COLO829 (cell line): ENCODE measurements around the gene SLC35F4.

Source experiments
- DNase-seq: peaks from one replicate; pipeline ENCODE4 v3.0.0; 2012; ENCODE audit warnings: low spot score

Gene SLC35F4

DNA sequence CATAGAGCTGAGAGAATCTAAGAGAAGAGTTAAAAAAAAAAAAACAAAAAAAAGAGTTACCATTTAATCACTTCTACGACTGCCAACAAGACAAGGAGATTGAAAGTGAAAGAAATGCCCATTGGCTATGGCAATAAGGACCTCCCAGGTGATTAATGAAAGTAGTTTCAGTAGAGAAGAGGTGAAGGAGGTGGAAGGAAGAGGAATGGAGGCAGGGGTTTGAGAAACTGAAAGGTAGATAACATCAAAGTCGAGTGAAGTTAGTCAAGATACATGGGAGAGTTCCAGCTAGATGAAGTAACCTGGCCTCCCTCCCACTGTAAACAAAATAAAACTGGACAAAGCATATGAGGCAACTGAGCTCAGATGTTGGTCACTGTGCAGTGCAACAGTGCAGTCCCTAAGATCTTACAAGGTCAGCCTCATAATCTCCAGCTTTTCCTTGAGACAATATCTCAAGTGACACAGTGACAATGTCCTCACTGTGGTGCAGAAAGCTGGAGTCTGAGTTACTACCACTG is 254.3 kb downstream of the SLC35F4 start:
- no peak for DNase-seq

DNA sequence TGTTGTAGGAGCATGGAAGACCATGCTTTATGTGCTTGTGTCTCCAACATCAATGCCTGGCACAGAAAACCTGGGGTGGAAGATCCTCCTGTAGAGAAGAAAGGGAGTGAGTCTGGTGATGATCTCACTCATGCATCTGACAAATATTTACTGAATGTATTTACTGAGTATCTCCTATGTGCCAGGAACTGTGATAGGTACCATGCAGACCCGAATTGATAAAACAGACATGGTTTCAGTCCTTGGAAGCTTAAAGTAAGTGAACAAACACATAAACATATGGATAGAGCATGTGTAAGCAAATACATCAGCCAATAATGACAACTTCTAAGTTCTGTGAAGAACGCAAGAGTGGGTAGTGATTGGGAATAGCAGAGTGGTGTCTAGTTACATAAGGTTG is 255.3 kb downstream of the SLC35F4 start:
- DNase-seq: no peak

DNA sequence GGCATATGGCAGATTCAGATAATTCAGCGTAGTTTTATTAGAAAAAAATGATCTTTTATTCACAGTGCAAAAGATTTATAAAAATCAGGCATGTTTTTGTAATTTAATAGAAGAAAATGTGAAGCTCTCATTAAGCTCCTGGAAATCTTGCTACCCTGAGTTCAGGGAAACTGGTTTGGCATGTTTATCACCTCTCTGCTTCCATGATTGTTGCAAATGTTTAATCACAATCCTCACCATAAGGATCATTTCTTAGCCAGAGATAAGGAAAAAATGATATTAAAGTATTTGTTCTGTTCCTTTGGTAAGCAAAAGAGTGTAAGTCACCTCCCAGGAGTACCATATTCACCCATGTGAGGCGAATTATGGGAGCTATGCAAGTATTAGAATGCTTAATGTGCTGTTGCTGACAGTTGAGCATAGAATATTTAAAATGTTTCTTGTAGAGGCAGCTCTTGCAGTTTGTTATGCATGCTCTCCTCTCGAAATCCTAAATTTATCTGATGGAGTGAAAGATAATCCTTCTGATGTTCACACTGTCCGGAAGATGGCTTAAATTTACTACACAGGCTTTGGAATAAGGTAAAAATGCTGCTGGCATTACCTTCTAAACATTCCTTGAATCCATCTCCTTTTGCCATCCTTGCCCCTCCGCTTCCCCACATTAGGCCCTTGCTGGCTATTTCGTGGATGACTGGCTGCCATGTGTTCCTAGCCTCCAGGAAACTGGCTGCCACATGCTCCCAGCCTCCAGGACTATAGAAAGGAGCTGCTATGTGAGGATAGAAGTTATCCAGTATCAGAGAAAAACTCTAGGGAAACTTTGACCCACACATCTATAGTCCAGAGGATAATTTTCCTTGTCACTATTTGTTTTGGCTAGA is 256.5 kb downstream of the SLC35F4 start:
- DNase-seq: no peak

DNA sequence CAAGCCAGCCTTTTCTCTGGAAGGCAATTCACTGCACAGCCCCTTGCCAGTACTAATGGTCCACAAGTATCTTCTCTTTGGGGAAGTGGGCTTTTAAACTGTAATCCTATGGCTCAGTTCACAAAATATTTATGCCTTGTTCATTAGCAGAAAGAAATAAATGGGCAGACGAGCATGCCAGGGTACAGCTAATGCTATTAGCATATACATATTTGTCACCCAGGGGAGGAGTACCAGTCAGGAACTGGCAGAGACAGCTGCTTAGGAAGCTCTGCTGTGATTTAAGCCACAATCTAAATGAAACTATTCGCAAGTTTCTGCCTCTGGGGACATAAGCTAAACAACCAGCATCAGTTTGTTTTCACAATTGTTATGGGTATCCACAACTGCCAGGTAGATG is 258.8 kb downstream of the SLC35F4 start:
- no peak for DNase-seq

DNA sequence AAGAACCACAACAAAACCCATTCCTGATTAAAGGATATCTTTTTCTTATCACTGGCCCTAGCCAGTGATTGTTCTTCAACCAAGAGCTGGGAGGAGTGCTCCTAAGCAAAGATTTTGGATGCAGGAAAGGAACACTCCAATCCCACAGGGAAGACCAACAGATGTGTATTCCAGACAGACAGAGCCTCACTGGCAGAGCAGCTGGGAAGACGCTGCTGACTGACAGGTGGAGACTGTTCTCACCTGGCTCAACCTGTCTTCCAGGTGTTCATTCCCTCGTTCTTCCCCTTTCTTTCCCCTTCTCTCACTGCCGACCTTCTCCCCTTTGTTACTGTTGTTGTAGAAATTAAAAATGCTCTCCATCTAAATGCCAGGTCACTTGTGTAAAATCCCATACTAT is 282.5 kb downstream of the SLC35F4 start:
- no peak for DNase-seq

DNA sequence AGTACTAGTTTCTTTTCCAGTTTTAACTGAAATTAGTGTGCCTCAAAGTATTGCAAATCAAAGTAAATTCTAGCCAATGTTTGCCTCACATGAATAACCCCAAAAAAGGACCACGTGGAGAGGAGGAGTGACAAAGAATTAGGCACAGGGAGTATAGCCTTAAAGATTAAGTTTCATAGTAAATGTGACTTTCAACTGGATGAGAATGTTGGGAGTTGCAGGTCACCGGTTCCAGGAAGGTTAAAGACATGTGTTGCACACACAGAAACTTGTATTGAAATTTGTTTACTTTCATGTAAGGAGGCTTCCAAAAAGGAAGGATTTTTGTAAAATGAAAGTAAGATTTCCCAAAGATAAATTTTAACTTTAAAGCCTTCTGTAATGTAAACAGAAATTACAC is 283.1 kb downstream of the SLC35F4 start:
- no peak for DNase-seq

DNA sequence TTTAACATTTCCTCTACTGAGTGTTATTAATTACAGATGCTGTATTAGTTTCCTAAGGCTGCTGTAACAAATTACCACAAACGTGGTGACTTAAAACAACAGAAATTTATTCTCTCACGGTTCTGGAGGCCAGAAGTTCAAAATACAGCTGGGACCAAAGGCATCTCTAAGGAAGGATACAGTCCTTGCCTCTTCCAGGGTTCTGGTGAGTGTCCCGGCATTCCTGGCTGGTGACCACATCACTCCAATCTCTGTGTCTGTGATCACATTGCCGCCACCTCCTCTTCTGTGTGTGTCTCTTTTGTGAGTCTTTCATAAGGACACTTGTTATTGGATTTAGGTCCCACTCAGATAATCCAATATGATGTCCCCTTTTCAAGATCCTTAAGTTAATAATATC is 287.1 kb downstream of the SLC35F4 start:
- no peak for DNase-seq

DNA sequence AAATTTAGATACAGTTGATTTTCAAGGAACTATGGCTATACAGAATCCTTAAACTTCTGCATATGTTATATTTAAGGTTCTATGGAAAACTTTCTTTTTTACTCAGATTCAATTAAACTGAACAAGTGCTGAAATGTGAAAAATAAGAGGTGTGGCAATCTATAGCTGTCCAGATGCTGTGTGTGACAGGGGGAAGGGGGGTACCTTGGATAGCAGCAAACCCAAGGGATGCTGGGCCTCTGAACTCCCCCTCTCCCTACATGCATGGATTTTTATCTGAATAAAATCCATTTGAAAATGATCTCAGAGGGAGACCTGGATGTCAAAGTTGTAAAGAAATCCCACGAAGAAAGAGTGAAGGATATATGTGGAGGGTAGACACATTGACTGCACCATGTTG is 289.4 kb downstream of the SLC35F4 start:
- no peak for DNase-seq

DNA sequence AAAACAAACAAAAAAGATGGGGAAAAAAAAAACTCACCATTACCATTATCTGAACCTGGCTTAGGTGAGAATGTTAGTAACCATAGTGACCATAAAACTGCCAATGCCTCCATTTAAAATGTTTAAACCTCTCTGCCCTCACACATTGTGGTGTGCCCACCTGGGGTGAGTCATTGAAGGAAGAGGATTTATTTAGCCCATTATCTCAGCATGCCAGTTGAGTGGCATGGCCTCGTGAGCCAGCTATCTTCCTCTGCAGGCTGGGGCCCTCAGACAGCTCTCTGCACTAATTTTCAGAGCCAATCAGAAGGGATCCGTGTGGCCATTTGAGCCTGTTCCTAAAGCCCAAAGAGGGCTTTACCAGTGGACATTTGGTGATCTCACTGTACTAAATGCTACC is 290.4 kb downstream of the SLC35F4 start:
- DNase-seq: no peak

DNA sequence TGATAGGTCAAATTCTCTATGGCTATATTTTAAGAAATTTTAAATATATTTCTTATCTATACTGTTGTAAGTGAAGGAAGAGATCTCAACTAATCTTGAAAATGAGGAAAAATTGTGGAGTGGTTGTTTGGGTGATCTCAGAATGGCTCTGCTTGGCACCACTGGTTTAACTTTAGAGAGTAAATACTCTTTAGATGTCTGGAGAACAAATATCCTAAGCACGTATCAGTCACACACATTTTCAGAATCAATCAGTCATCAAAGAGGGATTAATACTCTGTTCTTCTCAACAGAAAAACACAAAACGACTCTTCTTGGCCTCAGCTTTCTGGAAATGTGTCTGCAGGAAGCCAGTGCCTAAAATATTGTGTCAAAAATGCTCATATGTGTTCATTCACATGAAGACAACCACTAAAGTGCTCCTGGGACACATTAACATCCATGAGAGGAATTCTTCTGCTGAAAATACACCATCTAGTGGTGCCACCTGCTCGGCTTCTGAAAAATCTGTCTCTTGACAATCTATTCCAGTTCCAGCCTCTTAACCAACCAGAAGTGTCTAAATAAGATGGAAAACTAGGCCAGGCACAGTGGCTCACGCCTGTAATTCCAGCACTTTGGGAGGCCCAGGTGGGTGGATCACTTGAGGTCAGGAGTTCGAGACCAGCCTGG is 291.1 kb downstream of the SLC35F4 start:
- no peak for DNase-seq

DNA sequence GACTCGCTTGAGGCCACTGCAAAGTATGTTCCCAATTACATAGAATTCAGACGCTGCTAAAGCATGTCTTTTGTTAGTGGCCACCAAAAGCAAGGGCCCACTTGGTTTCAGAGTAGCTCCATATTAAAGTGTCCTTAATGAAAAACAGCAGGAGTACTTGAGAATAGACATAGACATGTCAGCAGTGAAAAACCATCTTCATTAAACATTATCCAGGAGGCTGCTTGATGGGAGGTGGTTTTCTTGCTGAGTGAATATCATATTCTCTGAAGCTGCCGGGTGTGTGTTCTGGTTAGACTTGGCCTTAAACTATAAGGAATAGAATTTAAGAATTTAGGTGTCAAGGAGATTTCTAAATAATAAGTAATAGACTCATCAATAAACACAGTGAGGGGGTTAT is 292.7 kb downstream of the SLC35F4 start:
- DNase-seq: no peak

DNA sequence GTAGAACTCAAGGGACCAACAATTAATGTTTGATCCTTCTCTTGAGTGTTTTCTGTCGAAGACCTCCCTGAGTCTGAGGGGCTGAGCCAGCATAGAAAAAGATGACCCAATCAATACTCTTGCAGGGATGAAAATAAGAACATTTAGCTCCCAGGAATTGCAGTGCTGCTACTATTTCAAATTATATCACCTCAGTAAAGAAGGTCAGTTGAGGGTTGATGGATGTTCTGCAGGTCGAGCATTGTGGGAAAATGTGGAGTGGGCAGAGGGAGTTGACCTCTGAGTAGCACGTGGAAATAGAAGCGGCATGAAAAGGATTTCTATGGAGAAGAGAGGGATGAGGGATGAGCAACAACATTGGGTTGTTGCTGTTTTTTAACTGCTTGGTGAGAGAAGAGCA is 297.3 kb downstream of the SLC35F4 start:
- no peak for DNase-seq

DNA sequence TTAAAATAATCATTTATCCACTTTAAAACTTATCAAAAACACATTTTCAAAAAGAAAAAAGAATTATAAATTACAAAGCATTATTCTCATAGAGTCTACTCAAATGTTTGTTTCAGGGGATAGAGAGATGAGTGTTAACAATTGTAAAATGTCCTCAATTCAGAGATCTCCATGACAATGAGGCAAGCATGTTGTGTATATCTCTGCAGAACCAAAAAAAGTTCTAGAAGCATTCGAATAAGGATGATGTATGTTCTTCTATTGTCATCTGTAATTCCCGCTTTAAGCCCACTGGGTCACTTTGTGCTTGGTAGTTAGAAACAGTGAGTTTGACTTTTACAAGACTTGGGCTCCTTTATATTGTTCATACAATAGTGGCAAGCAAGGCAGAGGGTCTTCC is 298.7 kb downstream of the SLC35F4 start:
- DNase-seq: no peak

DNA sequence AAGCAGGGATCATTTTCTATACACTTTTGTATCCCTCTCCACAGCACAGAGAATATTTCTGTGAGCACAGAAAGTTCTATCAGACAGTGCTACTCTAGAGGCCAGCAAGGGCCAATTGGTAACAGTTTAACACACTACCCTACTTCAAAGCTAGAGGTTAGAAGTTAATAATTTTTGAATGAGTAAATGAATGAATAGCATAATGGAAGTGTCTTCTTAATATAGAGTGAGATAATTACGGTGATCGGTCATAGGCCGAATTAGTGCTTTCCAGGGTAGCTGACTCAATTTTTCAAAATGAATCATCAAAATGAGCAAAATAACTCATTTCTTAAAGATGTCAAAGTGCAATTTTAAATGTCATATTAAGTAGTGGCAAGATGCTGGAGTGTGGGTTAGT is 305.2 kb downstream of the SLC35F4 start:
- DNase-seq: no peak

DNA sequence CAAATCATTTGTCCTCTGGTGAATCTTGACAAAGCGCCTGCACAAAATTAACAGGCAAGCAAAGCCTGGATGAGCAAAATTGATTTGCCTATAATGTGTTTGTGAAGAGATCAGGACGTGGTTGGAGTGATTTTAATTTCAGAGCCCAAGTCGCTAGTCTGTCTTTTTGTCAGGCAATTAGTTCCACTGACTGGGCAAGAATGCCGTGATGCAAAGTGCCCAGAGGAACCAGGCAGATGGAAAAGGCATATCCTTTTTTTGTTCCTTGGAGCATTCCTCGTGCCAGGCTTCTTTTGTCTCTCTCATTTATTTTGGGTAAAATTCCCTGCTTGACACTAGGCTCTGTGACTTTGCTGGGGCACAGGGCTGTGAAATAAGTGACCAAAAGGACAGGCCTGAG is 306.3 kb downstream of the SLC35F4 start:
- DNase-seq: no peak

DNA sequence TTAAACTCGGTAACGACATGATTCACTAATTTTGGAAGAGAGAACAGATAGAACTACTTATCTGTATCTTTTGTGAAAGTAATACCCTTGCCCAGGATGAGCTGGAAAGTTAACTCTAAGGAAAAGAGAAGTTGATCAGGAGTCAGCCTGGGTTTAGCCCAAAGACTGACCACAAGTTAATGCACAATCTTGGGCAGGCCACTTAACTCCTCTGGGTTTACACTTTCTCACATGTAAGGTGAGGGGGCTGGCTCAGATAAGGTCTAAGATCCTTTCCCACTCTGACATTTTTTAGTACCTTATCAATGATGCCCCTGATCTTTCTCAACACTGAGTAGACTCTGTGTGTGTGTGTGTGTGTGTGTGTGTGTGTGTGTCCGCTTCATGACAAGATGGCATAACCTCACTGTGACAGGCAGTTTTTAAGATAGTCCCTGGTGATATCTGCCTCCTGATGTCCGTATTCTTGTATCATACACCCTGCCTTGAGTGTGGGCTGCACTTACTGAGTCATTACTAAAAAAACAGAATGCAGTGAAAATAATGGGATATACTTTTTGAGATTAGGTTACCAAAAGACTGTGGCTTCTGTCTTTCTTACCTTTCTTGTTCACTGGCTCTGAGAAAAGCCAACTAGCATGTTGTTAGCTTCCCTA is 316.0 kb downstream of the SLC35F4 start:
- DNase-seq: no peak

DNA sequence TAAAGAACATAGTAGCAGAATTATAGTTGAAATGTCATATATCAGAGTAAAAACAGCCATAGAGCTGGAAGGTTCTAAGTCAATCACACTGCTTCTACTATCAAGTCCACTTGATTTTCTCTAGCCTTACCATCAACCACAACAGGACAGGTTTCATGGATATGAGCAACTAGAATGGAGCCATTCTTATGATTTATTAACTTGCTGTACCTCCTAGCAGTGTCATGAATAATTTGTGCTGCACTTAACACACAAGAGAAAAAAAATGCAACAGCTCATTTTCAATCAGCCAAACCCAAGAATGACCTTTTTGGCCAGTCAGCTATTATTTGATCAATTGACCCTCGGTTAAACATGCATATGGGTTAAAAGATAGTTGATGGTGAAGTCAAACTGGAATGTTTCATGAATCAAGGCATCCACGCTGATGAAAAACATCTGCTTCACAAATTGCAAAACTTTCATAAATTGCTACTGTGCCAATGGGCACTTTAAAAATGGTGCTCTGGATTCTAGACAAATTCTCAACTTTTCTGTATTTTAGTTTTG is 316.8 kb downstream of the SLC35F4 start:
- no peak for DNase-seq

DNA sequence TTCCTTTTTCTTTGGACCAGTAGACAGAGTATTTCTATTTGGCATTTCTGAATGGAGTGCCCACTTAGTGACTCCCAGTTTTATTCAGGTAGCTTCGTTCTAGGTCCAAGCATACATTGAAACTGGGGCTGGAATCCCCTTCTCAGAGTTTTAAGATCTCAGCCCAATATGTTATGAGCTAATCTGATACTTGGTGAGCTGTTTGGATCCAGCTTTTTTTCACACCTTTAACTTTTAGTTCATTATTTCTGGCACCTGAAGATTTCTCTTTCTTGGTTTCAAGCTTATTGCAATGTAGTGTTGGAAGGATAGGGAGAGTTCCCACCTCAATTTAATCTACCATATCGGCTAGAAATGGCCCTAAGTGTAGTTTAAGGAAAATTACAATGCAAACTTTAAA is 318.8 kb downstream of the SLC35F4 start:
- no peak for DNase-seq

DNA sequence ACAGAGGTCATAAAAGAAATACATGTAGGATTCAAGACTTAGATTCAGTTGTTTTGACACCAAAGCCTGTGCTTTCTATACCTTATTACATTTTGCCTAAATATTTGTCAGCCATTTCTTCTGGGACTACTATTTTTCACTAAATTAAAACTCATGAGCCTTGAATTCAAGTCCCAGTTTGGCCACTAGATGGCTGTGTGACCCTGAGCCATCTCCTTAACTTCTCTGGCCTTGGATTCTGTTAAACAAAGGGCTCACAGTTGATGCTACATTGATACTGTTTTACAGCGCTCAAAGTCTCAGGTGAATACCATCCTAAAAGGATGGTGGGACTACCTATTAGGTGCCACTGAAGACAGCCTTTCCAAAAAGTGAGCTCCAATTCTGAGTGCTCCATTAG is 332.7 kb downstream of the SLC35F4 start:
- DNase-seq: no peak

DNA sequence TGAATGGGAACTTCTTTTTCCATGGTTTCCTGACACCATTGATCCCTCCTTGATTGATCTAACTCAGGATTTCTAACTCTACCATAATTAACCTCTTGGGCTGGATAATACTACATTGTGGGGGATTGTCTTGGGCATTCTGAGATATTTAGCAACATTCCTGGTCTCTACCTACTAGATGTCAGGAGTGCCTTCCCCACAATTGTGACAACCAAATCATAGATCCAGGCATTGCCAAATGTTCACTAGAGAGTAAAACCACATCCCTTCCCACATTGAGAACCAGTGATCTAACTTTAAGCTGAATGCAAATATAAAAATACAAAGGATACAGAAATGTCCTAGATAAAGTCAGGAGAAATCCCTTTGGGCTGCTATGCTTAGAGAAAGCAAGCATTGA is 335.3 kb downstream of the SLC35F4 start:
- no peak for DNase-seq

DNA sequence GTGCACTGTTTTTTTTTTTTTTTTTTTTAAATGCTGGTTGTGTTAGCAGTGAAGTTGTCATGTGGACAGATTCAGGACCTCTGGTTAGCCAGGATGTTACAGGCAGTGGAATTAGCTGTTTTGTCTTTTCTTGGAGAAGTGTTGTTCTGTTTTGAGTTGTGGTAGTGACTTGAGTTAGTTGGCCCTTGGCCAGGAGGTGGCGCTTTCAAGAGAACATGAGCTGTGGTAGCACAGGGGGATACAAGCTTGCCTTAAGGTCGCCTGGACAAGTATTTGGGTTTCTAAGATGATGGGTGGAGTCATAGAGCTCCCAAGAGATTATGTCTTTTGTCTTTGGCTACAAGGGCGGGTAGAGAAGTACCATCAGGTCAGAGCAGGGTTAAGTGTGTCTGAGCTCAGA is 338.9 kb downstream of the SLC35F4 start:
- no peak for DNase-seq

DNA sequence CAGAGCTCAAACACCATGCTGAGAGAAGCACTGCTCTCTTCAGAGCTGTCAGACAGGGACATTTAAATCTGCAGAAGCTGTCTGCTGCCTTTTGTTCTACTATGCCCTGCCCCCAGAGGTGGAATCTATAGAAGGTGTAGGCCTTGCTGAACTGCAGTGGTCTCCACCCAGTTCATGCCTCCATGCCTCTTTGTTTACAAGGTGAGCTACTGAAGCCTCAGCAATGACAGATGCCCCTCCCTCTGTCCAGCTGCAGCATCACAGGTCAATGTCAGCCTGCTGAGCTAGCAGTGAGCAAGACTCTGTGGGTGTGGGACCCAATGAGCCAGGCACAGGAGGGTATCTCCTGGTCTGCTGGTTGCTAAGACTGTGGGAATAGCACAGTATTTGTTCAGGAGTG is 346.8 kb downstream of the SLC35F4 start:
- no peak for DNase-seq
